Neural progenitor cell (in vitro differentiated cells): ENCODE data around the gene OR8B4. TPM values are rescaled to one million over a fixed set of nuclear protein-coding genes. Genes with fewer than 3 reads are reported as not detected.

Experiments used
- DNase-seq: peaks from one replicate; pipeline ENCODE4 v3.0.0-alpha.2; 2016; ENCODE audit warnings: low spot score
- H2AFZ ChIP-seq: fragments of 200-600 bp; sonication (generic); replicated peaks from 2 replicates; pipeline ENCODE4 v1.6.1; 2016; ENCODE audit warnings: antibody characterized with exemption
- H3F3A ChIP-seq: fragments of 200-600 bp; sonication (generic); 2 replicates; pipeline ENCODE4 v1.6.1; 2016; ENCODE audit warnings: antibody characterized with exemption, low read depth
- H3K27ac ChIP-seq: fragments of 200-600 bp; sonication (generic); 2 replicates; pipeline ENCODE4 v1.5.1; 2016; ENCODE audit warnings: mild to moderate bottlenecking
- H3K27me3 ChIP-seq: fragments of 200-600 bp; sonication (generic); 2 replicates; pipeline ENCODE4 v1.6.1; 2016; ENCODE audit warnings: mild to moderate bottlenecking, moderate library complexity
- H3K36me3 ChIP-seq: fragments of 200-600 bp; sonication (generic); 2 replicates; pipeline ENCODE4 v1.5.1; 2016
- H3K4me1 ChIP-seq: fragments of 200-600 bp; sonication (generic); 2 replicates; pipeline ENCODE4 v1.6.1; 2016; ENCODE audit warnings: mixed run types
- H3K4me2 ChIP-seq: fragments of 200-600 bp; sonication (generic); 2 replicates; pipeline ENCODE4 v1.6.1; 2016
- H3K4me3 ChIP-seq: fragments of 200-600 bp; sonication (generic); 2 replicates; pipeline ENCODE4 v1.5.1; 2016
- H3K79me2 ChIP-seq: fragments of 200-600 bp; sonication (generic); 2 replicates; pipeline ENCODE4 v1.6.1; 2016; ENCODE audit warnings: low read depth
- H3K9ac ChIP-seq: fragments of 200-600 bp; sonication (generic); 2 replicates; pipeline ENCODE4 v1.6.1; 2016
- H3K9me3 ChIP-seq: fragments of 200-600 bp; sonication (generic); 2 replicates; pipeline ENCODE4 v1.5.1; 2016; ENCODE audit warnings: low read depth
- H4K20me1 ChIP-seq: fragments of 200-600 bp; sonication (generic); 2 replicates; pipeline ENCODE4 v1.6.1; 2016; ENCODE audit warnings: low read depth
- H3K27ac Mint-ChIP-seq: 3 replicates; pipeline ENCODE4 v1.8.0; 2021; ENCODE audit warnings: mixed read lengths
- H3K27me3 Mint-ChIP-seq: 2 replicates; pipeline ENCODE4 v1.8.0; 2022; ENCODE audit warnings: low read depth, mild to moderate bottlenecking, inconsistent platforms, moderate library complexity, mixed read lengths; ENCODE audit not compliant: insufficient read depth
- H3K36me3 Mint-ChIP-seq: 3 replicates; pipeline ENCODE4 v1.8.0; 2021; ENCODE audit warnings: mixed read lengths
- H3K4me1 Mint-ChIP-seq: 3 replicates; pipeline ENCODE4 v1.8.0; 2021; ENCODE audit warnings: mixed read lengths
- H3K4me3 Mint-ChIP-seq: 3 replicates; pipeline ENCODE4 v1.8.0; 2021; ENCODE audit warnings: mild to moderate bottlenecking, moderate library complexity, mixed read lengths
- H3K9me3 Mint-ChIP-seq: 3 replicates; pipeline ENCODE4 v1.8.0; 2020; ENCODE audit warnings: mixed read lengths
- CTCF ChIP-seq: fragments of 200-600 bp; sonication (generic); IDR thresholded peaks from 2 replicates; pipeline ENCODE4 v1.5.1; 2017; ENCODE audit warnings: antibody characterized with exemption, mild to moderate bottlenecking
- EZH2 ChIP-seq: fragments of 200-600 bp; sonication (generic); IDR thresholded peaks from 2 replicates; pipeline ENCODE4 v1.6.1; 2017; ENCODE audit warnings: antibody characterized with exemption, mild to moderate bottlenecking, moderate library complexity
- EZH2phosphoT487 ChIP-seq: fragments of 200-600 bp; sonication (generic); IDR thresholded peaks from 2 replicates; pipeline ENCODE4 v1.6.1; 2017; ENCODE audit warnings: antibody characterized with exemption
- total RNA-seq: library from RNA; depleted of rRNA; stranded (reverse); fragments of >200 nt; gene quantifications from 2 replicates; pipeline ENCODE4 v1.2.3, GENCODE V29; 2015; ENCODE audit warnings: low replicate concordance

The OR8B4 gene
- total RNA-seq, 1 donor from 2014 or later = not detected

- H3K9me3 ChIP-seq = no peaks in the 10 kb centered on the region
- H3K79me2 ChIP-seq = no peaks in the 10 kb centered on the region
- Mint-ChIP-seq H3K36me3 (no peaks in the 10 kb centered on the region), H3K4me1 (no peaks in the 10 kb centered on the region), H3K27ac (no peak overlapping the region), H3K9me3 (peaks cover 5% of the 10 kb centered on the region), H3K27me3 (peaks cover 2% of the 10 kb centered on the region), H3K4me3 (no peak overlapping the region)
- TF ChIP-seq EZH2 (no peak), EZH2phosphoT487 (no peak), CTCF (no peak)
- H4K20me1 ChIP-seq = no peaks in the 10 kb centered on the region
- no peaks in the 10 kb centered on the region for H3K36me3 ChIP-seq
- no peaks in the 10 kb centered on the region for H3F3A ChIP-seq
- H3K27ac ChIP-seq = no peak overlapping the region
- H3K9ac ChIP-seq = no peak overlapping the region
- H3K4me3 ChIP-seq = no peak overlapping the region
- H3K4me2 ChIP-seq = no peak overlapping the region
- no peaks in the 10 kb centered on the region for H3K4me1 ChIP-seq
- no peak overlapping the region for H2AFZ ChIP-seq
- DNase-seq = no peak
- H3K27me3 ChIP-seq = no peaks in the 10 kb centered on the region
Measured at GRCh38 chr11:124454552-124454951, 29.9 kb upstream of the OR8B4 start.

DNA sequence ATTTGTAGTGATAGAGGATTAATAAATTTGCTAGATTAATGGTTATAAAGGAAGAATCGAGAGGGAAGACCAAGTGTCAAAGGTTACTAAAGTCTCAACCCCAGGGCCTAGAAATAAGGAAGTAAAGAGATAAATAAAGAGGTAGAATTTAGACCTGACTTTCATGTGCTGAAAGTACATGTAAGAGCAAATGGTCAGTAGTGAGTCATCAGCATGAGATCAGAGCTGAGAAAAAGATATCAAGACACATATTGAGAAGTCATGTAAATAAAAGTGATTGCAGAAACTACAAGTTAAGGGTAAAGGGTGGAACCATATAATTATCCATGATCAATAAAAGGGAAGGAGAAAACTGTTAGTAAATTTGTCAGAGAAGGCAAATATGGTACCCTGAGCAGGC is 22.2 kb upstream of the OR8B4 start:
- no peaks in the 10 kb centered on the region for H3K27me3 Mint-ChIP-seq
- no peaks in the 10 kb centered on the region for H3K79me2 ChIP-seq
- TF ChIP-seq EZH2 = no peak
- TF ChIP-seq EZH2phosphoT487 = no peak
- no peak for TF ChIP-seq CTCF

DNA sequence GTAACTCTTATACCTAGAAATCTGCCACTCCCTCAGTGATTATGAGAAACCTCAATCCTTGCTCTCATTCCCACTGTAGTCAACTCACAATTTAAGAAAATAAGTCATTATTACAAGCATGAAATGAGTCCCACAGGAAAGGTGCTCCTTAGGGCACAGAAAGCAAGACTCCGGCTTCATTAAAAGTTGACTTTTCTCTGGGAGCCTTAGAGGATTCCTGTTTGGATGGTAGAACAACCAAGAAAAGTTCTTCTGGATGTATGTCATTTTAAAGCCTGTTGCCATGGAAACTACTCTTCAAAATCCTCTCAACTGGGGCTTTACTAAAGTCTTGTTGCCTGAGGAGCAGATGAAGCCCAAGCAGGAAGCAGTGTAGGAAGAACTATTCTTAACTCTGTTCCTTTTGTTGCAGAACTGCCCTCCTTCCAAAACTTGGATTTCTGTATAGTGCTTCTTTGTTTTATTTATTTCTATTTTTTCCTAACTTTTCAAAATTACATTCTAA is 21.0 kb upstream of the OR8B4 start, which contains the start of gene OR8B8:
OR8B8 (minus strand) TSS at position 51 of the 505 bp plus-strand sequence. CDS start 4,611 bp downstream, outside the sequence.
- Histone ChIP-seq H3K4me2 (no peak within 1 kb of the TSS), H3K9me3 (no peaks in the 10 kb centered on the region), H3K4me3 (no peak within 1 kb of the TSS), H3K27ac (no peak within 1 kb of the TSS), H3K27me3 (peaks cover 7% of the 10 kb centered on the region), H3K4me1 (no peaks in the 10 kb centered on the region), H3F3A (no peaks in the 10 kb centered on the region), H3K9ac (no peak within 1 kb of the TSS), H4K20me1 (no peaks in the 10 kb centered on the region), H3K79me2 (no peaks in the 10 kb centered on the region), H3K36me3 (no peaks in the 10 kb centered on the region), H2AFZ (peak within 1 kb of the TSS; percentile 3)
- DNase-seq = no peak
- H3K36me3 Mint-ChIP-seq = no peaks in the 10 kb centered on the region
- no peaks in the 10 kb centered on the region for H3K27me3 Mint-ChIP-seq
- H3K4me1 Mint-ChIP-seq = peaks cover 13% of the 10 kb centered on the region
- TF ChIP-seq EZH2phosphoT487 = no peak
- no peaks in the 10 kb centered on the region for H3K9me3 Mint-ChIP-seq
- no peak within 1 kb of the TSS for H3K4me3 Mint-ChIP-seq
- H3K27ac Mint-ChIP-seq = no peak within 1 kb of the TSS

More for the DNA sequence above, 22.2 kb upstream of the OR8B4 start:
- Histone ChIP-seq H3K27ac (no peak overlapping the region), H3K4me3 (no peak overlapping the region), H3K4me2 (no peak overlapping the region), H2AFZ (no peak overlapping the region), H3K9me3 (no peaks in the 10 kb centered on the region), H4K20me1 (no peaks in the 10 kb centered on the region), H3K9ac (no peak overlapping the region), H3K4me1 (no peaks in the 10 kb centered on the region), H3K27me3 (peaks cover 7% of the 10 kb centered on the region), H3F3A (no peaks in the 10 kb centered on the region), H3K36me3 (no peaks in the 10 kb centered on the region)
- Mint-ChIP-seq H3K4me1 (peaks cover 13% of the 10 kb centered on the region), H3K4me3 (no peak overlapping the region), H3K9me3 (peaks cover 5% of the 10 kb centered on the region), H3K36me3 (no peaks in the 10 kb centered on the region), H3K27ac (no peak overlapping the region)
- no peak for DNase-seq

GRCh38 chr11:124442847-124443246 is 18.2 kb upstream of the OR8B4 start:
- H3K36me3 ChIP-seq = no peaks in the 10 kb centered on the region
- Mint-ChIP-seq H3K27me3 (peaks cover 2% of the 10 kb centered on the region), H3K9me3 (no peaks in the 10 kb centered on the region), H3K4me1 (peaks cover 15% of the 10 kb centered on the region), H3K4me3 (no peak overlapping the region), H3K36me3 (no peaks in the 10 kb centered on the region), H3K27ac (no peak overlapping the region)
- no peak overlapping the region for H3K4me2 ChIP-seq
- no peaks in the 10 kb centered on the region for H4K20me1 ChIP-seq
- no peak for DNase-seq
- H3K9ac ChIP-seq = no peak overlapping the region
- H3F3A ChIP-seq = no peaks in the 10 kb centered on the region
- peaks cover 7% of the 10 kb centered on the region for H3K27me3 ChIP-seq
- no peak overlapping the region for H3K4me3 ChIP-seq
- no peak overlapping the region for H2AFZ ChIP-seq
- H3K9me3 ChIP-seq = no peaks in the 10 kb centered on the region
- TF ChIP-seq EZH2 (no peak), CTCF (no peak), EZH2phosphoT487 (no peak)
- no peaks in the 10 kb centered on the region for H3K79me2 ChIP-seq
- H3K27ac ChIP-seq = no peak overlapping the region
- no peaks in the 10 kb centered on the region for H3K4me1 ChIP-seq
